NCI-H82 treated with DMSO at 0.1 percent for 48 hours (cell line): ENCODE results near the gene SAFB.

ENCODE experiments used
- DNase-seq: peaks from one replicate; lab custom pipeline; 2025; ENCODE audit not compliant: unreplicated experiment; lab: John Stamatoyannopoulos, UW

SAFB gene

DNA sequence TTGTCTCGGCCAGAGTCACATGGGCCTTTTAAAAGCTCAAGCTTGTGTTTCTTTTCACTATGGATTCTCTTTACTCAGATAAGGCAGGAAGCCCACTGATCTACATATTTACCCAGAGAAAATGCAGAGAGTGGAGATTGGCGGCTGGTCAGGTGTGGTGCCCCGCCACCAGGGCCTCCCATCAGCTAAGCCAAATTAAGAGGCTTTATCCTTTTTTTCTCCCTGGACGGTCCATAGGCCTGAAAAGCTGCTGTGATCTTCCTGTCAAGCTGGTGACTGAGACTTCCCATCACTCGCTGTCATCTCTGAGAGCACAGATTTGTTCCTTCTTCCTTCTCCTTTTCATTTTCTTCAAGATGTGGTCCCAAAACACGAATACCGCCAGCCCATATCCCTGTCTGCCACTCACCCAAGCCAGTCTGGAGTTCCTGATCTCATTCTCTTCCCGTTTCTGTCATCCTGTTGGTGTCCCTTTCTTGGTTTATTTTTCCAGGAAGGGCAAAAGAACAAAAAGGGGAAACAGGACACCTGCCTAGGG is 1.9 kb downstream of the SAFB start:
- no peak for DNase-seq

DNA sequence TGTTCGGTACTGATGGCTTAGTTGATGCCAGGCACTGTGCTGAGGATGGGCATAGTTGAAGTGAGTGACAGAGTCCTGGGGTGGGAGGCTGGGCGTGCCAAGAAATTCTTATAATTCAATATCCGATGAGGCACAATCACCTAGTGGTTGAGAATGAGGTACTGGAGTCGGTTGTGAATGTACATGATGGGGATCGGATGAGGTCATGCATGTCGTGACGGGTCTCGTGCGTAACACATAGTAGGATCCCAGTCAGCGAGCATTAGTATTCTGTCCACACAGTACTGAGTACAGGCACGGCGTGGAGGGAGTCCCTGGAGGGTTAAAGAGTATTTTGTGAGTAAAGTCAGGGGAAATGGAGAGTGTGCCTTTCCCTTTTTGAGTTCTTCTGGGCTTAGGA is 2.8 kb downstream of the SAFB start:
- DNase-seq: no peak

DNA sequence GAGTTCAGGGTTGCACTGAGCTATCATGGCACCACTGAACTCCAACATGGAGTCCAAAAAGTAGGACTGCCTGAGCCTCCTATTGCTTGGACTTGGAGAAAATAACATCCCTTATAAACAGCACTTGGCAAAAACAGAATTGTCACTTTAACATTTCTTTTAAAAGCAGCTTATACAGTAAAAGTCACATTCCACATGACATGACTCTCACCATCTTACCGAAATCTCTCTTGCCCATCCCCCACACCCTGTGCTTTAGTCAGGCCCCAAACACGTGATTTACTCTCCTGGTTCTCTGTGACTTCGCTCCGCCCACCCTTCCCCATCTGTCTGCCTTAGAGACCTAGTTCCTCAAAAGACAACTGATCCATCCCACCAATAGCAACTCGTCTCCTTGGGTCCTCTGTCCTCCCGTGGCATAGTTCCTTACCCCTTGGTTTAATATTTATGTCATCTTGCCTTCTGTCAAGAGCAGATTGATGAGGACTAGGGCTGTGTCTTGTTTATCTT is 4.6 kb downstream of the SAFB start:
- DNase-seq: peak; percentile 70

DNA sequence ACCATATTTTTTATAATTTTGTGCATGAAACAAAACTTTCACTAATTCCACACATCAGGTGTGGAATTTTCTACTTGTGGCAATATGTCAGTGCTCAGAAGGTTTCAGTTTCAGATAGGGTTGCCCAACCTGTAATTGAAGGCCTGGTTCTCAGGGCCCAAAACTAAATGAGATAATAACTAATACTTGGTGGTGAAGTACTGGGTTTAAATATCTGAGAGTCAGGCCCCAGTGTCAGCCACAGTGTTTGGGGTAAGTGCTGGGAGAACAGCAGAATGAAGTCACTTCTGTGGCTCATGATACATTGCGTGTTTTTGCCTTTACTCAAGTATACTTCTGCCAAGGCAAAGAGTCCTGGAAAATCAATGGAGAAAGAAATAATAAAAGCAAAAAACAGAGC is 5.6 kb downstream of the SAFB start:
- no peak for DNase-seq

DNA sequence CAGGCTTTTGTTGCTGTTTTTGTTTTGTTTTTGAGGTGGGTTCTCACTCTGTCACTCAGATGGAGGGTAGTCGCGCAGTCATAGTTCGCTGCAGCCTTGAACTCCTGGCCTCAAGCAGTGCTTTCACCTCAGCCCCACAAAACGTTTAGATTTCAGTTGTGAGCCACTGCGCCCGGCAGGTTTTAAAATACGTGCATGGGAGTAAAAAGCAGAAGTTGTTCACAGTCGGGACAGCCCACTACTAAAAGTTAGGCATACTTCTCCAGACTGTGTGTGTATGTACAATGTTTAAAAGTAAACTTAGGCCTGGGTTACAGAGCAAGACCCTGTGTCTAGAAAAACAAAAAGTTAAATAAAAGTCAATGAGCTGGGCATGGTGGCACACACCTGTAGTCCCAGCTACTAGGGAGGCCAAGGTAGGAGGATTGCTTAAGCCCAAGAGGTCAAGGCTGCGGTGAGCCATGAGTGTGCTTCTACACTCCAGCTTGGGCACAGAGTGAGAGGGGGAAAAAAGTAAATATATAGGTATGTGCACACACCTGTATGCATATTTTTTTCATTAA is 6.1 kb downstream of the SAFB start:
- no peak for DNase-seq

DNA sequence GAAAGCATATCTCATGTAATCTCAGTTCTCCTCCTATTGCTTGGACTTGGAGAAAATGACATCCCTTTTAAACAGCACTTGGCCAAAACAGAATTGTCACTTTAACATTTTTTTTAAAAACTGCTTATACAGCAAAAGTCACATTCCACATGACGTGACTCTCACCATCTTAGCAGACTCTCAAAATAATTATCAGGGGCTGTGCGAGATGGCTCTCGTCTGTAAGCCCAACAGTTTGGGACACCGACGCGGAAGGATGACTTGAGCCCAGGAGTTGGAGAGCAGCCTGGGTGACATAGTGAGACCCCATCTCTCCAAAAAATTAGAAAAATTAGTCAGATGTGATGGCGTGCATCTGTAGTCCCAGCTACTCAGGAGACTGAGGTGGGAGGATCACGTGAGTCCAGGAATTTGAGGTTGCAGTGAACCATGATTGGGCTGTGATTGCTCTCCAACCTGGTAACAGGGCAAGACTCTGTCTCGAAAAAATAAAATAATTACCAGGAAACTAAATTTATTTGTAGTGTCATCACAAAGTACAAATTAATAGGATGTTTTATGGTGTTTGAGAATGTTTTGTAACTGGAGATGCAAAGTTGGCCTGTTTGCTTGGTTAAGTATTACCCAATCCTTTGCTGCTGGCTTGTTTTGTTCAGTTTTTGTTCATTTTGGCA is 8.8 kb downstream of the SAFB start:
- no peak for DNase-seq

DNA sequence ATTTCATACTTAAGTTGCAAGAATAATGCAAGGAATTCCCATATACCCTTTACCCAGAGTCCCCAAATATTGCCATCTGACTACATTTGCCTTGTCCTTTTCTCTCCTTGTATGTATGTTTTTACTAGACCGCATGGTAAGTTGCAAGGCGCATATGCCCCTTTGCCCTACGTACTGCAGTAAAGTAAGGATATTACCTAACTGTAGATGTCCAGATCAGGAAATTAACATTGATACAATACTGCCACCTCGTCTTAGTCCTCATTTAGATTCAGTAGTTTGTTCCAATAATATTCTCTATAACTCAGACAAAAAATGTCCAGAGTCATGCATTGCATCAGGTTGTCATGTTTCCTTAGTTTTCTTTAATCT is 9.3 kb downstream of the SAFB start:
- DNase-seq: no peak

DNA sequence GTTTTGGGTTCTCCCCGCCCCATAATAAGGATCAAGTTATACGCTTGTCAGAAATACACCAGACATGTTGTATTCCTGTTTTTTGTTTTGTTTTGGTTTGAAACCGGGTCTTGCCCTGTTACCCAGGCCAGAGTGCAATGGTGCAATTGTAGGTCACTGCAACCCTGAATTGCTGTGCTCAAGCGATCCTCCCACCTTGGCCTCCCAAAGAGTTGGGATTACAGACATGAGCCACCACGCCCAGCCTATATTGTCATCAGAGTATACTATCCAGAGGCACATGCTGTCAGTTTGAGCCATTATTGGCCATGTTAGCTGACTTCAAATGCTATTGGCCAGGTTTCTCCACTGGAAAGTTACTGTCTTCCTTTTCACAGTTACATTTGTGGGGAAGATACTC is 9.8 kb downstream of the SAFB start:
- no peak for DNase-seq

DNA sequence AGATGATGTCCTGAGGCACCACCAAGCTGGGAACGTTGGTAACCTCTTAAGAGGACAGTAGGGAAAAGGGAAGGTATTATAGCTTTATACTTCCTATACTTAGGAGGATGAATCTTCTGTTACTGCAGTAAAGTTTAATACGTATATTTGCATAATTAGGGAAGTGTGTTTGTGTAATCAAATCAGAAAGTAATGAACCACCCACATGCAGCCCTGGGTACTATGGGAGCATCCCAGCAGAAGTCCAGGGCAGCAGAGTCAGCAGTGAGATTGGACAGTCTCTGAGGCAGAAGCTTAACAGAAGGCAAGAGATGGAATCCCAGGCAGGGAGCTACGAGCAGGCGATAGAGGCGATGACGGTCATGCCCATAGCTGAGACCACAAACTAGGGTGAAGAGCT is 12.5 kb downstream of the SAFB start:
- DNase-seq: no peak

DNA sequence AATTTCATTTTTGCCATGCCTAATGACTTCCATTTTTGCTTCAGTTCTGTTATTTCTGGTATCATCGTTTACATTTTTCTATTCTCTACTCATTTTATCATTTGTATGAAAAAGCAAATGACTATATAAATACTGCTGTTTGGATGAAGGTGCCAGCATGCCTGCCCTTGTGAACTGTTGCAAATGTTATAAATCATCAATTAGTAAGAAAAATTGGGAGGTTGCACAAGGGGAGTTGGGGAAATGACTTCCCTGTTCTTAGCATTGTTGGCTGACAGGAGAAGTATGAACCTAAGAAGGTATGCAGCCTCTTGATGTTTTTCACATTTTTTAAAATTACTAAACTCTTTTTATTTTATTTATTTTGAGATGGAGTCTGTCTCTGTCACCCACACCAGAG is 15.1 kb downstream of the SAFB start:
- no peak for DNase-seq

DNA sequence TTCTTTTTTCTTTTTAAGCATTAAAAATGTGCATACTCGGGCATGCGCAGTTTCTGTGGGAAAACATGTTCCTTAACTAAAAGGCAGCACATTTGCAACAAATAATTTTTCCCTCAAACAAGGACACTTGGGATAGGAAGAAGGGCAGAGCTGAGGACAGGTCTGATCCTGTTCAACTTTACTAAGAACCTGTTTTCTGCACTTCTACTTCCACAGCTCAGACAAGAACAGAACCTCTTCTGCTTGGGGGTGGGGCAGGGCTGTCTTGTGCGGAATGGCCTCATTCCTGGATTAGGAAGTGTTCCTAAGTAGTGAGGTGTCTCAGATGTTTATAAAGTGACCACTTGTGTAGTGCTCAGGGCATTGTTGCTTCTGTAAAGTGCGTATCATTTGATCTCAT is 18.3 kb downstream of the SAFB start:
- no peak for DNase-seq

DNA sequence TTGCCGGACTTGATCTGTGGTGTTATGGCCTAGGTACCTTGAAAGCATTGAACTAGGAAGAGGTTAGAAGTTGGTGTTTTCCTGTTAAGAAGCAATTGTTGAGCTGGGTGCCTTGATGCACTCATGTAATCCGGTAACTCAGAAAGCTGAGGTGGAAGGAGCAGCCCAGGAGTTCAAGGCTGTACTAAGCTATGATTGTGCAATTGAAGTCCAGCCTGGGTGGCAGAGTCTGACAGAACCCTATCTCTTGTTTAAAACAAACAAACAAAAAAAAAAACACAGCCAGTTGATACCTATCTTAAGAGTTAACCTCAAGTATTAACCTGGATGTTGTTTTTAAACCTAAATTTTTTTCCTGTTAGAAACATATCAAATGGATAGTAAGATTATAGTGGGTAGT is 19.3 kb downstream of the SAFB start:
- DNase-seq: no peak

DNA sequence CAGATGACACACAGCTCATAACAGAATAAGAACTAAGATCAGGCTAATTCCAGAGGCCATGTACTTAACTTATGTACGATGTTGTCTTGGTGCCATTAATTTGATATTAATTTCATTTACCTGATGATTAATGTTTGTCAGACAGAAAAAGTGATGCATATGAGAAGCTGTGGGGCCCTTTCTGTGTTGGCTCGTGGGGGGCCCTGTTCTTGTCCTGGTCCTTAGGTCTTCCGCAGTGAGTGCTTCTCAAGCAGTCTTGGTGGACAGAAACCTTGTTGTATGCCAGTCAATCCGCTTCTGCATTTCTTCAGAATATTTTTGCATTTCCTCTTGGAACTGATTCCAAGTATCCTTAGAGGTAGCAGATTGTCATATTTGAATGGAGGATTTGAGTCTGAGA is 20.2 kb downstream of the SAFB start:
- no peak for DNase-seq

DNA sequence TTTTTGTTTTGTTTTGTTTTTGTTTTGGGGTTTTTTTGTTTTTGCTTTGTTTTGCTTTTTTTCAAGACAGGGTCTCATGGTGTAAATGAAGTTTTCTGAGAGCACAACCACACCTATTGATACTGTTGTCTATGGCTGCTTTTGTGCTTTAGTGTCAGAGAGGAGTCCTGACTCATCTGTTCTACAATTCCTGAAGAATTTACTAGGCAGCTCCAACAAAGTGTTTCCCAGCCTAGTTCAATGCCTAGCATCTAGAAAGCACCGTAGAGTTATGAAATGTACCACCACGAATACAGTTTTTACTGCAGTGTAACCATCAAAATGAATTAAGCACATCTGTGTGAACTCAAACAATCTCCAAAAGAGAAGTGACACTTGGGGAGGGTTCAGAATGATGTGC is 21.2 kb downstream of the SAFB start:
- DNase-seq: no peak

DNA sequence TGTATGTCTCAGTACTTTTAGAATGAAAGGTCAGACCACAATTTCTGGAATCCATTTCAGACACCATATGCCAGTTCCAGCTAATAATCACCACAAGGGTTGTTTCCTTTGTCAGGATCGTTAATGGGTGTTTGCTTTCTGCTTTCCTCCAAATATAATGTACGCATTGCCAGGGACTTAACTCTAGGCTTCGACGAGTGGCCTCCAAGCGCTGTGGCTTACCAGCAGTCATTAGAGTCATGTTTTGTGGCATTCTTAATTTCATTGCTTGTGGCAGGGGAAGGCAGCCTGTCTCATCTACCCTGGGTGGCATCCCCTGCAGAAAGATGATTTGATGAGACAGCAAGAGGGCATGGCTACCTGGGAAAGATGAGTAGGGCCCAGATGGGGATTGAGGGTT is 22.5 kb downstream of the SAFB start:
- no peak for DNase-seq

DNA sequence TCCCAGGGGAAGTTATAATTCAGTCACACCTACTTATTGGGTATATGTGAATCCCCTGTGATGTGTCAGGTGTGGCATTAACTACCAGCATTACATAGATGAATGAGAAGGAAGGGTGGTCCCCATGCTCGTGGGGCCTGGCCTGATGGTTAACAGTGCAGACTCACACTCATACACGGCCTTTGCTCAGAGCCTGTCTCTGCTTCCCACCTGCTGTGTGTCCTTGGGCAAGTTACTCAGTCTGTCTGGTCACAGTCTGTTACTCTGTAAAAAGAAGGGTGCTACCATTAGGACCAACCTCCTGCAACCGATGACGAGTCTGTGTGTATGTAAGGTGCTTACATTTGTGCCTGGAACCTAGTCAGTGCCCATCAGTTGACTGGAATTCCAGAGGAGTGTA is 23.8 kb downstream of the SAFB start:
- DNase-seq: no peak

DNA sequence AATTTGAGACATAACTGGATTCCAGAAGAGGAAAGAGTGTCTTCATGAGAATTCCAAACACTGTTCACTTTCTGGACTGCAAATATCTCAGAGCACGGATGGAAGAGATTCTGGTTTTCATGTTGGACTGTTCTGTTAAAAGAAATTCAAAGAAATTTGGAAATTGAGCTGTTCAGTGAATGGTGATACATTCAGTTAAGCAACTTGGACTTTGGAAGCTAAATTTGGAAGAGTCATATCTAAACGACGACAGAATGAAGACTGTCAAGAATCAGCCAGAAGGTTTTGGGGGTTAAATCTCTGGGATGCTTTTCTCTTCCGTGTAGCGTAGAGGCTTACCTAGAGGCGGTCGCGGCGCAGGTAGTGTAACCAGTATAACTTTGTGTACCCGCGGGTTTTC is 25.6 kb downstream of the SAFB start:
- DNase-seq: no peak

DNA sequence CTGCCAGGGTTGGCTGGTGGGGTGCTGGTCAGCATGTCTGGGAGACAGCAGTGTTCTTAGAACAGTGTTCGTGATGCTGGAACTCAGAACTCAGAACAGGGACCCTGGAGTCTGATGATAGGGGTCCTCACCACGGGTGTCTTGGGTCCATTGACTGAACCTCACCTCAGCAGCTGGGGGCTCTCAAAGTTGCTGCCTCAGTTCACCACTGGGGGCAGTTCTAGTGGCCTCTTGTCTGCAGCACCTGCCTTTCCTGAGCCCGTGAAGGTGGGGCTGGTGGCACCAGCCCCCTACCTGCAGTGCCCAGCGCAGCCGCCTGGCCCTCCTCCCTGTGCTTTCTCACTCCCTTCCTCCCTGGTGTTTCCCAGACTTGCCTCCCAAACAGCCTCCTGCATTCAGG is 28.5 kb downstream of the SAFB start:
- no peak for DNase-seq

DNA sequence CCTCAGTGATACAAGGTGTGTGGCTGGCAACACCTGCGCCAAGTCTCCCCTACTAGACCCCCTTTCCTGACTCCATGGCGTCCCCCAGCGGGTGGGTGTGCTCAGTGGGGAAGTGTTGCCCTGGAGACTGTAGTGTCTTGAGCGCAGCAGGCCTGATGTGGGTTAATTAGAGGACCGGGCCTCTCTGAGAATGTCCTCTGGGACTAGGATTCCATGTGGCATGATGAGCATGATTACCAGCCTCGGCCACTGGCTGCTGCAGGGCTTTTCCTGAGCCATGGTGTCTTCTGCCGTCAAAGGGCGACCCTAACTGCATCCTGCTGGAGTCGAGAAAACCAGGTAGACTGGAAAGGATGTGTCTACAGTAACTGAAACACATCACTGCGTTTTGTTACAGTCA is 29.4 kb downstream of the SAFB start:
- DNase-seq: no peak

DNA sequence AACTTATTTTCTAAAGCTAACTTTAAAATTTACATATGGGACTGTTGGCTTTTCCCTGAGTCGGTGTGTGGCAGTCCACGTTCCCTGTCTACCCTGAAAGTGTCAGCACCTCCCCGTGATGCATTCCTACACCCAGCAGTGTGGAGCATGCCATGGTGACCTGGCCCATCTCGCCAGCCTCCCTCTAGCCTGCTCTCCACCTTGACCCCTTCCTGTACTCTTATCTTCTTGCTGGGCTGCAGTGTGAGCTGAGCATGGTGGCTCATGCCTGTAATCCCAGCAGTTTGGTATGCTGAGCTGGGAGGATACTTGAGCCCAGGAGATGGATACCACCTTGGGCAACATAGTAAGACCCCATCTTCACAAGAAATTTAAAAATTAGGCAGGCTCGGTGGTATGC is 32.0 kb downstream of the SAFB start:
- DNase-seq: no peak

DNA sequence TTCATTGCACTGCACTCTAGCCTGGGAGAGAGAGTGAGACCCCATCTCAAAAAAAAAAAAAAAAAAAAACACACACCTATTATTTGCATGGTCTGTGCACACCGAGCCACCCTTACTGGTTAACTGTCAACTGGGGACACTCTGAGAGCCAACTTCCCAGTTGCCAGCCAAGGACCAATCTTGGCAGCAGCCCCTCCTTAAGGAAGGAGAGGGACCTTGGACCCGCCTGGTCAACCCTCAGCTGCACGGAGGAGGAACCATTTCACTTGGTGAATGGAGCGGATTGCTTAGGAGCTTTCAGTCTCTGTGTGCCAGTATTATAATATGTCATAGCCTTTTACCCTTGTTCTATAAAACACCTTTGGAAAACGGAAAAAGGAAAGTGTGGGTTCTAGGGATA is 32.5 kb downstream of the SAFB start:
- no peak for DNase-seq

DNA sequence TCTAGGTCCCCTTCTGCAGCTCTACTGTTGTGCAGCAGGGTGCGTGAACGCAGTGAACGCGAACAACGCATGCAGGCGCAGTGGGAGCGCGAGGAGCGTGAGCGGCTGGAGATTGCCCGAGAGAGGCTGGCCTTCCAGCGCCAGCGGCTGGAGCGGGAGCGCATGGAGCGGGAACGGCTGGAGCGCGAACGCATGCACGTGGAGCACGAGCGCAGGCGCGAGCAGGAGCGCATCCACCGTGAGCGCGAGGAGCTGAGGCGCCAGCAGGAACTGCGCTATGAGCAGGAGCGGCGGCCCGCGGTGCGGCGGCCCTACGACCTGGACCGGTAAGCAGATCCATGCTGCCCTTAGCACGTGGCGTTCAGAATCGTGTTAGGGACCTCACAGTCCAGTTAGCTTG is 38.6 kb downstream of the SAFB start:
- DNase-seq: no peak

DNA sequence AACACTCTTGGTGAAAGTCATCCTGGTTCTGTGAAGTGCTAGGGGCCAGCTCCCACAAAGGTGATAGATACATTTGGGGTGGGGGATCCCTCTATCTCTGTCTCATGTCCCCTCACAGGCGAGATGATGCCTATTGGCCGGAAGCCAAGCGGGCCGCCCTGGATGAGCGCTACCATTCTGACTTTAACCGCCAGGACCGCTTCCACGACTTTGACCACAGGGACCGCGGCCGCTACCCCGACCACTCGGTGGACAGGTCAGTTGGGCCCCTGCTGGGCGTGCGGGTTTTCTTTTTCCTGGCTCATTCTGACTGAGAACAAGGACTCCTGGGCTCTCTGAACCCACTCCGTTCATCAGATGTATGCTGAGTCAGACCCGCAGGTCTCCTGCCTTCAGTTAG is 41.0 kb downstream of the SAFB start:
- DNase-seq: no peak
